ENCODE data around the gene MCC.

MCC gene

GRCh38 chr5:113153512-113154097, 334.6 kb downstream of the MCC start:
- H3K27ac ChIP-seq, result no peak overlapping the region

GRCh38 chr5:113152380-113152740, 335.9 kb downstream of the MCC start:
- TF ChIP-seq CTCF (conservative IDR thresholded peaks at IDR 0.05), result no peak
- H3K27ac ChIP-seq, result no peak overlapping the region

More at GRCh38 chr5:113153512-113154097, 334.6 kb downstream of the MCC start:
- no peak for TF ChIP-seq CTCF (conservative IDR thresholded peaks at IDR 0.05)

GRCh38 chr5:113151641-113152379, 336.4 kb downstream of the MCC start:
- no peak for TF ChIP-seq CTCF (conservative IDR thresholded peaks at IDR 0.05)
- no peak overlapping the region for H3K27ac ChIP-seq

- no peak overlapping the region for H3K27ac ChIP-seq
- TF ChIP-seq CTCF (conservative IDR thresholded peaks at IDR 0.05), result no peak
These were observed 337.4 kb downstream of the MCC start for GRCh38 chr5:113150821-113151220.

- TF ChIP-seq CTCF (conservative IDR thresholded peaks at IDR 0.05), result no peak
- no peak overlapping the region for H3K27ac ChIP-seq
These were observed 338.0 kb downstream of the MCC start for GRCh38 chr5:113150221-113150620.

GRCh38 chr5:113147537-113147936, 340.7 kb downstream of the MCC start:
- H3K27ac ChIP-seq, result no peak overlapping the region
- TF ChIP-seq CTCF (conservative IDR thresholded peaks at IDR 0.05), result no peak

- no peak overlapping the region for H3K27ac ChIP-seq
- no peak for TF ChIP-seq CTCF (conservative IDR thresholded peaks at IDR 0.05)
These were observed 341.1 kb downstream of the MCC start for GRCh38 chr5:113147101-113147508.
